HL-60 (cell line): ENCODE results near the gene ANKRD49.

Experiments
- DNase-seq, 2 experiments: peaks; one replicate each; pipeline ENCODE4 v3.0.0-alpha.2; 2010 to 2020; ENCODE audit warnings: low read depth in 1 of 2, low spot score in 1 of 2
- H3K27ac ChIP-seq: fragments of 250-450 bp; sonication (Bioruptor Pico); replicated peaks from 2 replicates; pipeline ENCODE4 v1.5.1; 2020; ENCODE audit warnings: mild to moderate bottlenecking, moderate library complexity
- H3K27me3 ChIP-seq: fragments of 250-450 bp; sonication (Bioruptor Pico); 2 replicates; pipeline ENCODE4 v1.5.1; 2021; ENCODE audit warnings: mild to moderate bottlenecking, moderate library complexity; ENCODE audit not compliant: insufficient read depth, poor library complexity, severe bottlenecking
- H3K4me3 ChIP-seq: replicated peaks from 2 replicates; pipeline ENCODE4 v1.5.1; 2011; ENCODE audit warnings: mild to moderate bottlenecking, control low read depth, low read length; ENCODE audit not compliant: insufficient read depth
- GABPA ChIP-seq: IDR thresholded peaks from 2 replicates; pipeline ENCODE4 v1.6.1; 2012; ENCODE audit warnings: low read depth
- POLR2AphosphoS5 ChIP-seq: IDR thresholded peaks from 2 replicates; pipeline ENCODE4 v1.6.1; 2012; ENCODE audit warnings: low read depth
- SPI1 ChIP-seq: IDR thresholded peaks from 2 replicates; pipeline ENCODE4 v1.6.1; 2012; ENCODE audit warnings: low read depth, mild to moderate bottlenecking, borderline replicate concordance
- TF ChIP-seq, protein P1 (sequence below): IDR thresholded peaks from one replicate; pipeline ENCODE4 v1.5.1; 2011; ENCODE audit warnings: low read length, control low read depth, inconsistent platforms; ENCODE audit not compliant: insufficient read depth
- TF ChIP-seq, protein P2 (sequence below): IDR thresholded peaks from 2 replicates; pipeline ENCODE4 v1.6.1; 2012; ENCODE audit warnings: low read depth; ENCODE audit not compliant: insufficient replicate concordance

The ANKRD49 gene

DNA sequence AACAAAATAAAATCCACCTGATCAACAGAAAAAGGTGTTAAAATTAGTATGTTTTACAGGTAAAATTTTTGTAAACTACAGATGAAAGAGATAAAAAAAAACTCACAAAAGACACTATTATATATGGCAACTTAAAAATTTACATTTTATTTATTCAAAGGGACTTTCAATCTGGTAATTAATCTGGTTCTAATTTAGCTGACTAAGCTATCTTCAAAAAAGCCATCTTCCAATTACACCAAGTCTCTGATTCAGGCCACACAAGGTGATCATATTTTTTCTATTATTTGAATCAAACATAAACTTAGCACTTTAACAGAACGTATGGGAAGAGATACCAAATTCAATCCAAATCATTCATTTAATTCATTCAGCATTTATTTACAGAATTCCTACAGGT is 7.7 kb upstream of the ANKRD49 start:
- Histone ChIP-seq H3K27me3 (no peaks in the 10 kb centered on the region), H3K4me3 (no peak overlapping the region), H3K27ac (no peak overlapping the region)
- no peak for DNase-seq
- no peak for TF ChIP-seq SPI1
- no peak for TF ChIP-seq POLR2AphosphoS5
- TF ChIP-seq, protein P1, sequence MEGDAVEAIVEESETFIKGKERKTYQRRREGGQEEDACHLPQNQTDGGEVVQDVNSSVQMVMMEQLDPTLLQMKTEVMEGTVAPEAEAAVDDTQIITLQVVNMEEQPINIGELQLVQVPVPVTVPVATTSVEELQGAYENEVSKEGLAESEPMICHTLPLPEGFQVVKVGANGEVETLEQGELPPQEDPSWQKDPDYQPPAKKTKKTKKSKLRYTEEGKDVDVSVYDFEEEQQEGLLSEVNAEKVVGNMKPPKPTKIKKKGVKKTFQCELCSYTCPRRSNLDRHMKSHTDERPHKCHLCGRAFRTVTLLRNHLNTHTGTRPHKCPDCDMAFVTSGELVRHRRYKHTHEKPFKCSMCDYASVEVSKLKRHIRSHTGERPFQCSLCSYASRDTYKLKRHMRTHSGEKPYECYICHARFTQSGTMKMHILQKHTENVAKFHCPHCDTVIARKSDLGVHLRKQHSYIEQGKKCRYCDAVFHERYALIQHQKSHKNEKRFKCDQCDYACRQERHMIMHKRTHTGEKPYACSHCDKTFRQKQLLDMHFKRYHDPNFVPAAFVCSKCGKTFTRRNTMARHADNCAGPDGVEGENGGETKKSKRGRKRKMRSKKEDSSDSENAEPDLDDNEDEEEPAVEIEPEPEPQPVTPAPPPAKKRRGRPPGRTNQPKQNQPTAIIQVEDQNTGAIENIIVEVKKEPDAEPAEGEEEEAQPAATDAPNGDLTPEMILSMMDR = no peak

DNA sequence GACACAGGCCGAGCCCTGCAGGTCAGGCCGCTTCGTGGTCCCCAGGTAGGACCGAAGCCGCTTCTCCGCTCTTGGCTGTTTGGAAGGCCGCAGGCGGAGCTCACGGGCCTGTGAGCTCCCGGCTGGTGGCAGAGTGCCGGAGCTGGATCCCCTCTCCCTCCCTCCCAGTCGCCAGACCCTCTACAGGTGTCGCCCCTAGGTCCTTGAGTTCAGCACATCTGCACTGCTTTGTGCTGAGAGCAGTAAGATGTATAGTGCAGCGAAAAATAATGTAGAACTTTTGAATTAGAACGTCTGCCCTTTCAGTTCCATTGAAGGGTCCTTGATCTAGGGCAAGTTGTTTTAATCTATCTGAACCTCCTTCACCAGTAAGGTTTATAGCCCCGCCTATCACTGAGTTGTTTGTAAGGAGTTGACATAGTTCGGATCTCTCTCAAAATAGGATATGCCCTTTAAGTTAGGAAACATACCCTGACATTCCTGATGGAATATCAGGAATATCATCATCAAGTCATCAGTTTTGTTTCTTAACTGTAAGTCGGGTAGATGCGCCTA is 419 bp downstream of the ANKRD49 start:
- Histone ChIP-seq H3K27ac (peak overlapping the region; percentile 78), H3K27me3 (no peaks in the 10 kb centered on the region), H3K4me3 (peak overlapping the region; percentile 95)
- DNase-seq = no peak
- no peak for TF ChIP-seq POLR2AphosphoS5
- TF ChIP-seq, protein P2, sequence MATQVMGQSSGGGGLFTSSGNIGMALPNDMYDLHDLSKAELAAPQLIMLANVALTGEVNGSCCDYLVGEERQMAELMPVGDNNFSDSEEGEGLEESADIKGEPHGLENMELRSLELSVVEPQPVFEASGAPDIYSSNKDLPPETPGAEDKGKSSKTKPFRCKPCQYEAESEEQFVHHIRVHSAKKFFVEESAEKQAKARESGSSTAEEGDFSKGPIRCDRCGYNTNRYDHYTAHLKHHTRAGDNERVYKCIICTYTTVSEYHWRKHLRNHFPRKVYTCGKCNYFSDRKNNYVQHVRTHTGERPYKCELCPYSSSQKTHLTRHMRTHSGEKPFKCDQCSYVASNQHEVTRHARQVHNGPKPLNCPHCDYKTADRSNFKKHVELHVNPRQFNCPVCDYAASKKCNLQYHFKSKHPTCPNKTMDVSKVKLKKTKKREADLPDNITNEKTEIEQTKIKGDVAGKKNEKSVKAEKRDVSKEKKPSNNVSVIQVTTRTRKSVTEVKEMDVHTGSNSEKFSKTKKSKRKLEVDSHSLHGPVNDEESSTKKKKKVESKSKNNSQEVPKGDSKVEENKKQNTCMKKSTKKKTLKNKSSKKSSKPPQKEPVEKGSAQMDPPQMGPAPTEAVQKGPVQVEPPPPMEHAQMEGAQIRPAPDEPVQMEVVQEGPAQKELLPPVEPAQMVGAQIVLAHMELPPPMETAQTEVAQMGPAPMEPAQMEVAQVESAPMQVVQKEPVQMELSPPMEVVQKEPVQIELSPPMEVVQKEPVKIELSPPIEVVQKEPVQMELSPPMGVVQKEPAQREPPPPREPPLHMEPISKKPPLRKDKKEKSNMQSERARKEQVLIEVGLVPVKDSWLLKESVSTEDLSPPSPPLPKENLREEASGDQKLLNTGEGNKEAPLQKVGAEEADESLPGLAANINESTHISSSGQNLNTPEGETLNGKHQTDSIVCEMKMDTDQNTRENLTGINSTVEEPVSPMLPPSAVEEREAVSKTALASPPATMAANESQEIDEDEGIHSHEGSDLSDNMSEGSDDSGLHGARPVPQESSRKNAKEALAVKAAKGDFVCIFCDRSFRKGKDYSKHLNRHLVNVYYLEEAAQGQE = no peak
- TF ChIP-seq SPI1 = no peak
- TF ChIP-seq GABPA = no peak
- TF ChIP-seq, protein P1 = no peak

DNA sequence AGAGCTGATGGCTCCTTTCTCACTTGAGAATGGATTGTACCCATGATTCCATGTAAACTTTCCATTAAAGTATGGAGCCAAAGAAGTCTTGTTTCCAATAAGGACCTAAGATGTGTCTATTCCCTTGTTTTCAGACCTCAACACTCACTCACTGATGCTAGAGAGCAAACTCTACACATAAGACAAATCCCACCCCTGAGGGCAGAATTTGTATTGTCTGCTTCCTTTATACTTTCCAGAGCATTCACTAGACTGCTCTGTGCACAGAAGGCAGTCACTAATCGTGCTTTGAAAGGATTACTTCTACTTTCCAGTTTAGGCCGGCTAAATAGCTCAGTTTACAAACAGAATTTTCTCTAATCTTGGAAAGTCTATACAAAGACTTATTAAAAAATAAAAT is 6.4 kb downstream of the ANKRD49 start:
- Histone ChIP-seq H3K27ac (no peak overlapping the region), H3K4me3 (no peak overlapping the region), H3K27me3 (no peaks in the 10 kb centered on the region)
- TF ChIP-seq SPI1 (no peak), GABPA (no peak), POLR2AphosphoS5 (no peak)
- TF ChIP-seq, protein P2 = no peak
- TF ChIP-seq, protein P1 = no peak
- DNase-seq = no peak

DNA sequence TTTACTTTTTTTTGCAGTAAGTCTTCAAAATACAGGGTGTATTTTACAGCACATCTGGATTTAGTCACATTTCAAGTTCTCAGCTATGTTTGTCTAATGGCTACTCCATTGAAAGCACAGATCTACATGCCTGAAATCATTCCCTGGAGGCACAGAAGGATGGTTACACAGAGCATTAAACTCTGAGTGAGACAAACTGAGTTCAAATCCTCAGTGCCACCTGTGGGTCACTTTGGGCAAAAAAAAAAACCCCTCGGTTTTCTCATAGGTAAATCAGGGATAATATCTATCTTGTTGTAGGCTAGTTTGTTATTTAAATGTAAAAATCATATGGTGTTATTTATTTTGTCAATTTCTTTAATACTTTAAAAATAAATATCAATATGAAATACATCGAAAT is 7.7 kb downstream of the ANKRD49 start:
- no peak overlapping the region for H3K27ac ChIP-seq
- H3K4me3 ChIP-seq = no peak overlapping the region
- no peak for DNase-seq
- TF ChIP-seq, protein P1 = no peak
- TF ChIP-seq, protein P2 = no peak
- TF ChIP-seq GABPA (no peak), POLR2AphosphoS5 (no peak), SPI1 (no peak)
- H3K27me3 ChIP-seq = no peaks in the 10 kb centered on the region
